Neural cell (in vitro differentiated cells): Measurements from ENCODE around the gene POPDC2. TPM values are rescaled to one million over a fixed set of nuclear protein-coding genes. Genes with fewer than 3 reads are reported as not detected.

Experiments
- H2AFZ ChIP-seq: fragments of 200-600, 300-800 bp; sonication (generic), shearing (Covaris generic); 2 replicates; pipeline ENCODE4 v1.6.0; 2014; ENCODE audit warnings: low read depth, mild to moderate bottlenecking, antibody characterized with exemption, low read length, moderate library complexity
- H3F3A ChIP-seq: fragments of 200-600 bp; shearing (Covaris generic); 2 replicates; pipeline ENCODE4 v1.6.1; 2016; ENCODE audit warnings: mild to moderate bottlenecking, moderate library complexity, mixed read lengths, antibody characterized with exemption, low read length; ENCODE audit not compliant: insufficient read depth, poor library complexity, severe bottlenecking
- H3K27ac ChIP-seq: fragments of 200-600, 300-800 bp; sonication (generic), shearing (Covaris generic); 2 replicates; pipeline ENCODE4 v1.5.1; 2014; ENCODE audit warnings: mild to moderate bottlenecking, low read length, moderate library complexity
- H3K27me3 ChIP-seq: fragments of 300-800, 200-600 bp; sonication (generic), shearing (Covaris generic); 2 replicates; pipeline ENCODE4 v1.6.0; 2014; ENCODE audit warnings: mild to moderate bottlenecking, low read depth, low read length, moderate library complexity; ENCODE audit not compliant: insufficient read depth
- H3K36me3 ChIP-seq: fragments of 300-800, 200-600 bp; sonication (generic), shearing (Covaris generic); 2 replicates; pipeline ENCODE4 v1.5.1; 2014; ENCODE audit warnings: mild to moderate bottlenecking, antibody characterized with exemption, low read length, moderate library complexity; ENCODE audit not compliant: insufficient read depth
- H3K4me2 ChIP-seq: fragments of 300-800, 200-600 bp; sonication (generic), shearing (Covaris generic); 2 replicates; pipeline ENCODE4 v1.6.0; 2014; ENCODE audit warnings: mild to moderate bottlenecking, low read length
- H3K4me3 ChIP-seq: fragments of 300-800, 200-600 bp; sonication (generic), shearing (Covaris generic); 2 replicates; pipeline ENCODE4 v1.5.1; 2014; ENCODE audit warnings: mild to moderate bottlenecking, low read length, moderate library complexity
- H3K79me2 ChIP-seq: fragments of 200-600 bp; shearing (Covaris generic); replicated peaks from 2 replicates; pipeline ENCODE4 v1.6.0; 2014; ENCODE audit warnings: mild to moderate bottlenecking, low read length, moderate library complexity; ENCODE audit not compliant: insufficient read depth
- H3K9ac ChIP-seq: fragments of 300-800, 200-600 bp; sonication (generic), shearing (Covaris generic); 2 replicates; pipeline ENCODE4 v1.6.1; 2016; ENCODE audit warnings: mild to moderate bottlenecking, low read length, mixed read lengths
- H3K9me2 ChIP-seq: fragments of 200-600 bp; shearing (Covaris generic); 2 replicates; pipeline ENCODE4 v1.6.1; 2016; ENCODE audit warnings: mild to moderate bottlenecking, low read length, mixed read lengths; ENCODE audit not compliant: insufficient read depth
- H3K9me3 ChIP-seq: fragments of 200-600, 300-800 bp; sonication (generic), shearing (Covaris generic); 2 replicates; pipeline ENCODE4 v1.6.1; 2016; ENCODE audit warnings: mild to moderate bottlenecking, mixed run types, low read length, moderate library complexity, mixed read lengths
- H4K20me1 ChIP-seq: fragments of 200-600 bp; shearing (Covaris generic); 2 replicates; pipeline ENCODE4 v1.6.1; 2016; ENCODE audit warnings: mild to moderate bottlenecking, mixed run types; ENCODE audit not compliant: insufficient read depth
- EP300 ChIP-seq: fragments of 450-650 bp; conservative IDR thresholded peaks from 2 replicates; pipeline ENCODE4 v1.6.1; 2014; ENCODE audit warnings: antibody characterized with exemption, mild to moderate bottlenecking, moderate library complexity; ENCODE audit not compliant: poor library complexity, severe bottlenecking
- EZH2 ChIP-seq: fragments of 200-600, 300-800 bp; shearing (Covaris generic), sonication (generic); IDR thresholded peaks from 2 replicates; pipeline ENCODE4 v1.6.1; 2014; ENCODE audit warnings: antibody characterized with exemption, low read length, borderline replicate concordance, mild to moderate bottlenecking; ENCODE audit not compliant: insufficient read depth, poor library complexity, severe bottlenecking
- POLR2AphosphoS5 ChIP-seq: IDR thresholded peaks from 2 replicates; pipeline ENCODE4 v1.6.1; 2012
- RAD21 ChIP-seq: fragments of 450-650 bp; conservative IDR thresholded peaks from 2 replicates; pipeline ENCODE4 v1.6.1; 2014; ENCODE audit warnings: antibody characterized with exemption, mild to moderate bottlenecking, moderate library complexity
- SMC3 ChIP-seq: fragments of 450-650 bp; conservative IDR thresholded peaks from 2 replicates; pipeline ENCODE4 v1.6.1; 2014; ENCODE audit warnings: antibody characterized with exemption, mild to moderate bottlenecking, moderate library complexity; ENCODE audit not compliant: poor library complexity
- polyA minus RNA-seq: library from RNA; depleted of rRNA, polyadenylated mRNA; stranded (reverse); fragments of >200 nt; gene quantifications from 2 replicates; pipeline ENCODE4 v1.2.3, GENCODE V29; 2014
- polyA plus RNA-seq: library from polyadenylated mRNA; depleted of rRNA; stranded (reverse); fragments of >200 nt; gene quantifications from 2 replicates; pipeline ENCODE4 v1.2.3, GENCODE V29; 2014
- TF ChIP-seq, protein P1 (sequence below): fragments of 450-650 bp; IDR thresholded peaks from 2 replicates; pipeline ENCODE4 v1.5.1; 2014; ENCODE audit warnings: antibody characterized with exemption, mild to moderate bottlenecking, moderate library complexity; ENCODE audit not compliant: poor library complexity, severe bottlenecking

The POPDC2 gene, protein sequence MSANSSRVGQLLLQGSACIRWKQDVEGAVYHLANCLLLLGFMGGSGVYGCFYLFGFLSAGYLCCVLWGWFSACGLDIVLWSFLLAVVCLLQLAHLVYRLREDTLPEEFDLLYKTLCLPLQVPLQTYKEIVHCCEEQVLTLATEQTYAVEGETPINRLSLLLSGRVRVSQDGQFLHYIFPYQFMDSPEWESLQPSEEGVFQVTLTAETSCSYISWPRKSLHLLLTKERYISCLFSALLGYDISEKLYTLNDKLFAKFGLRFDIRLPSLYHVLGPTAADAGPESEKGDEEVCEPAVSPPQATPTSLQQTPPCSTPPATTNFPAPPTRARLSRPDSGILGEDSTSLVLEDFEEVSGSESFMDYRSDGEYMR
- polyA plus RNA-seq (3.4 and 10.3 TPM in 2 replicates), polyA minus RNA-seq (5.0 and 5.6 TPM in 2 replicates)

DNA sequence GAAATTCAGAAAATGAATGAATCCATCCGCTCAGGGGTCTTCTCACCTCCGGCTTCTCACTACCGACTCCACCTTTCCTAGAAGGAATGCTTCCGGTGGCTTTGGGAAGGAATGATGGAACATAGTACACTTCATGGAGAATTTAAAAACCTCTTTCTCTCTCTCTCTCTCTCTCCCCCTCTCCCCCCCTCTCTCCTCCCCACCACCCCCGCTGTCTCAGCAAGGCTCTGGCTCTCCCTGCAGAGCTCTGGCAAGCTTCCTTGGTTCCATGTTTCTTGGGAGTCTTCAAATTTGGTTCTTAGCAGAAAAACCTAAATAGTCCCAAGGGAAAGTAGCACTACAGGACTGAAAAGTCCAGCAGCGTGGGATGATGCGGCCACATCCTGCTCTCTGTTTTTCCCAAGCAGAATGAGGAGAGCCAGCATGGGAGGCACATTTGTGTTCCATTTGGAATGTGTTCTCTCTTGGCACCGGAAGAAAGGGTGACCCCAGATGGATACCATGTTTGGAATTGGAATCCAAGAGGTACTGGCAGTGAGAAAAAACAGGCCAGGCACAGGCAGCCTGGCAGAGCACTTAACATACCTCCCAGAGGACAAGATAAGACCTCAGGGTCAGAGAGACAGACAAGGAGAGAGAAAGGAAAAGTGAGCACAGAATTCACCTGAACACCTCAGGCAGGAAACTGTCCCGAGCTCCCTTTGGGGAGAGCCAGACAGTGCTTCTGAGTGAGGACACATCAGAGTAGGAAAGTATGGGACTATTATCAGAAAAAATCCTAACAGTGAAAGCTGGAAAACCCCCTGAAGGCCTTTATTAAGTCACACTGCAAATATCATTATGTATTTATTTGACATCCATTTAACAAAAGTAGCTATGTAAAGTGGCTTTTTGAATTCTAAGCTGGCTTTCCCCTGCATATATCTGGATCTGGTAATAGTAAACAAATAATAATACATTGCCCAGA lies at the start of gene POPDC2:
POPDC2 (minus strand) TSS at position 116 of the 967 bp plus-strand sequence. CDS start 166 bp downstream, outside the sequence.
- no peak within 1 kb of the TSS for H3K4me3 ChIP-seq
- no peaks in the 10 kb centered on the region for H3F3A ChIP-seq
- no peaks in the 10 kb centered on the region for H3K9me3 ChIP-seq
- H3K9ac ChIP-seq, result no peak within 1 kb of the TSS
- H3K79me2 ChIP-seq, result no peaks in the 10 kb centered on the region
- no peaks in the 10 kb centered on the region for H4K20me1 ChIP-seq
- no peaks in the 10 kb centered on the region for H3K9me2 ChIP-seq
- H3K36me3 ChIP-seq, result no peaks in the 10 kb centered on the region
- H3K27me3 ChIP-seq, result no peaks in the 10 kb centered on the region
- no peak within 1 kb of the TSS for H2AFZ ChIP-seq
- H3K27ac ChIP-seq, result no peak within 1 kb of the TSS
- H3K4me2 ChIP-seq, result no peak within 1 kb of the TSS
- TF ChIP-seq RAD21 (no peak), SMC3 (no peak), POLR2AphosphoS5 (no peak)
- TF ChIP-seq, protein P1, sequence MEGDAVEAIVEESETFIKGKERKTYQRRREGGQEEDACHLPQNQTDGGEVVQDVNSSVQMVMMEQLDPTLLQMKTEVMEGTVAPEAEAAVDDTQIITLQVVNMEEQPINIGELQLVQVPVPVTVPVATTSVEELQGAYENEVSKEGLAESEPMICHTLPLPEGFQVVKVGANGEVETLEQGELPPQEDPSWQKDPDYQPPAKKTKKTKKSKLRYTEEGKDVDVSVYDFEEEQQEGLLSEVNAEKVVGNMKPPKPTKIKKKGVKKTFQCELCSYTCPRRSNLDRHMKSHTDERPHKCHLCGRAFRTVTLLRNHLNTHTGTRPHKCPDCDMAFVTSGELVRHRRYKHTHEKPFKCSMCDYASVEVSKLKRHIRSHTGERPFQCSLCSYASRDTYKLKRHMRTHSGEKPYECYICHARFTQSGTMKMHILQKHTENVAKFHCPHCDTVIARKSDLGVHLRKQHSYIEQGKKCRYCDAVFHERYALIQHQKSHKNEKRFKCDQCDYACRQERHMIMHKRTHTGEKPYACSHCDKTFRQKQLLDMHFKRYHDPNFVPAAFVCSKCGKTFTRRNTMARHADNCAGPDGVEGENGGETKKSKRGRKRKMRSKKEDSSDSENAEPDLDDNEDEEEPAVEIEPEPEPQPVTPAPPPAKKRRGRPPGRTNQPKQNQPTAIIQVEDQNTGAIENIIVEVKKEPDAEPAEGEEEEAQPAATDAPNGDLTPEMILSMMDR, result no peak

DNA sequence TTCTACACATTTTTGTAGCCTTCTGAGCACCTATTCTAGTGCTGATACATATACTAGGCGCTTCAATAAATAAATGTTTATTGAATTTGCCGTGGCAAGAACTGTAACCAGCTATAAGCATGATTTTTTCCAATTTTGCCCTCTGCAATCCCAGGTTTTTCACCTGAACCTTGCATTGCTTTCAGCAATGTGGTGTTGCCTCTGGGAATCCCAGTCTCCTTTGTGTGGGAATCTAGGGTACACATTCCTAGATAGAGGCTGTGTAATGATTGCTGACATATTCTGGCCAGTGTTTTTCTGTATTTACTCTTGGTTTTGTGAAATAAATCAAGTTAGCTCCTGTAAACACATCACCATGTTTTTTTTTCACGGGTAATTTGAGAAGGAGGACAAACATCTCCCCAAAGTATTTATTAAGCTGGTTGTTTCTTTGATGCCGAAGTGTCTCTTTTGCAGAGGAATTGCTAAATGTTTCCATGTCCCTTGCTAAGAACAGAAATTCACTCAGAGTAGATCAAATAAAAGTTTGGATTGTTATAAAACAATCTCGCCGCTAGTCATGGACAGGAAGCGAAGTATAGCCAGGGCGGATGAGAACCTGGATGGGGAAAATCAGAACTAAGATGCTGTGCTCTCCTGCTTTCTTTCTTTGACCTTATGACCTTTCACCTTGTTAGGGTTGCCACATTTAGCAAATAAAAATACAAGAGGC lies 43.6 kb upstream of the POPDC2 start:
- Histone ChIP-seq H3K4me3 (peak overlapping the region; percentile 87), H4K20me1 (no peaks in the 10 kb centered on the region), H3K9ac (no peak overlapping the region), H3K36me3 (no peaks in the 10 kb centered on the region), H3K9me3 (no peaks in the 10 kb centered on the region), H3K79me2 (no peaks in the 10 kb centered on the region), H3F3A (no peaks in the 10 kb centered on the region), H3K4me2 (peak overlapping the region; percentile 71), H3K9me2 (no peaks in the 10 kb centered on the region), H3K27me3 (no peaks in the 10 kb centered on the region), H3K27ac (no peak overlapping the region), H2AFZ (no peak overlapping the region)
- TF ChIP-seq, protein P1, result no peak
- no peak for TF ChIP-seq EZH2
- TF ChIP-seq EP300, result no peak
- no peak for TF ChIP-seq SMC3
